ENCODE measurements around the gene LRRC10B.

DNA sequence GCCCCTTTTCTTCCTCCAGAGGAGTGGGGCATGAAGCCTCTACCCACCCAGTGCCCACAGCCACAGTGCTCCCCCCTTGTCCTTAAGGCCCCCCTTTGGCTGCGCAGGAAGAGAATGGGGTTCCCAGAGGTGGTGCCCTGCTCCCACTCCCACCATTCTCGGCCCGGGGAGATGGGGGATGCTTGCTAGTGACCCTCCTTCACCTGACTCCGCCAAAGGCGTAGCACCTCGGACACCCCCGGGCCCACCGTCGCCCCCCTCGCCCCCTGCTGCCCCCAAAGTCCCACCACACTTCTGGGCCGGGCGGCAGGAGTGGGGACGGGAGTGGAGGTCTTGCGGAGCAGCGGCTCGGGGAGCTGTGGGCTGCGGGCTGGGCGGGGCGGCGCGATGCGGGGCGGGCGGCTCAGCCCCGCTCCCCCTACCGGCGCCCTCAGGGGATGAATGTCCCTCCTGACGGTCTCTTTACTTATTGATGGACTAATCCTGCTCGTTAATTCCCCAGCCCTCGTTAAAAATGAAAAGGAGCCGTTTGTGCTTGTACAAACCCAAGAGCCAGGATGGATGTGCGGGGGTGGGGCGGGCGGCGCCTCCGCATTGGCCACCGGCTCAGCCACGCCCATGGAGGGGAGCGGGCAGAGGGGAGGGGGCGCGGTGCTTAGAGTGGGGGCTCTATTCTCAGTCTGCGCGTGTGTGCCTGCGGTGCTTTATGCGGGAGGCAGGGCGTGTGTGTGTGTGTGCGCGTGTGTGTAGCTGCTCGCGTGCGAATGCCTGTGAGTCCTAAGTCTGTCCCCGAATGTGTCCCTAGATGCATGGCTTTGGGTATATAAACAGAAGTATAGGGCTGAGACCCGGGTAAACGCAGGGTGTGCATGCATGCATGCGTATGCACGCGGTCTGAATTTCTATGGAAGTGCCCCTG, 46.8 kb downstream of the LRRC10B start:
- TF ChIP-seq, protein P1, sequence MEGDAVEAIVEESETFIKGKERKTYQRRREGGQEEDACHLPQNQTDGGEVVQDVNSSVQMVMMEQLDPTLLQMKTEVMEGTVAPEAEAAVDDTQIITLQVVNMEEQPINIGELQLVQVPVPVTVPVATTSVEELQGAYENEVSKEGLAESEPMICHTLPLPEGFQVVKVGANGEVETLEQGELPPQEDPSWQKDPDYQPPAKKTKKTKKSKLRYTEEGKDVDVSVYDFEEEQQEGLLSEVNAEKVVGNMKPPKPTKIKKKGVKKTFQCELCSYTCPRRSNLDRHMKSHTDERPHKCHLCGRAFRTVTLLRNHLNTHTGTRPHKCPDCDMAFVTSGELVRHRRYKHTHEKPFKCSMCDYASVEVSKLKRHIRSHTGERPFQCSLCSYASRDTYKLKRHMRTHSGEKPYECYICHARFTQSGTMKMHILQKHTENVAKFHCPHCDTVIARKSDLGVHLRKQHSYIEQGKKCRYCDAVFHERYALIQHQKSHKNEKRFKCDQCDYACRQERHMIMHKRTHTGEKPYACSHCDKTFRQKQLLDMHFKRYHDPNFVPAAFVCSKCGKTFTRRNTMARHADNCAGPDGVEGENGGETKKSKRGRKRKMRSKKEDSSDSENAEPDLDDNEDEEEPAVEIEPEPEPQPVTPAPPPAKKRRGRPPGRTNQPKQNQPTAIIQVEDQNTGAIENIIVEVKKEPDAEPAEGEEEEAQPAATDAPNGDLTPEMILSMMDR (IDR thresholded peaks at IDR 0.05) = no peak
- no peak for TF ChIP-seq POLR2A (IDR thresholded peaks at IDR 0.05)

Measured in lower leg skin (tissue), 3 donors.